Caco-2 (cell line): ENCODE data around the gene HOXA6. TPM values are rescaled to one million over a fixed set of nuclear protein-coding genes. Genes with fewer than 3 reads are reported as not detected.

ENCODE experiments used
- BruUV-seq: library from RNA; stranded (reverse); fragments of 400-500 nt; replicated peaks from 2 replicates; lab custom pipeline; 2021; lab: Mats Ljungman, UMichigan
- CTCF ChIA-PET: fragments of 300-600 bp; sonication (Branson Sonifier 250); formaldehyde crosslinking; loops from one replicate; lab custom pipeline; 2022; ENCODE audit warnings: antibody characterized with exemption; lab: Charles Lee
- POLR2A ChIA-PET: fragments of 300-600 bp; sonication (Branson Sonifier 250); formaldehyde crosslinking; loops from one replicate; lab custom pipeline; 2022; ENCODE audit warnings: antibody characterized with exemption; lab: Charles Lee
- DNase-seq, 2 experiments: peaks; one replicate each; pipeline versions ENCODE4 v3.0.0 to v3.0.0-alpha.2; 2020 to 2022
- H3K27me3 ChIP-seq: replicated peaks from 2 replicates; pipeline ENCODE4 v1.6.0; 2011; ENCODE audit warnings: low read length; ENCODE audit not compliant: control insufficient read depth, insufficient read depth
- H3K36me3 ChIP-seq: 2 replicates; pipeline ENCODE4 v1.5.1; 2011; ENCODE audit warnings: low read length; ENCODE audit not compliant: control insufficient read depth, insufficient read depth
- H3K4me1 ChIP-seq: fragments of 250-450 bp; sonication (Bioruptor Pico); 2 replicates; pipeline ENCODE4 v1.5.1; 2020; ENCODE audit warnings: mild to moderate bottlenecking
- H3K4me3 ChIP-seq: 2 replicates; pipeline ENCODE4 v1.5.1; 2011; ENCODE audit warnings: low read depth, mild to moderate bottlenecking, control low read depth, low read length
- H3K9me3 ChIP-seq: fragments of 250-450 bp; sonication (Bioruptor Pico); 2 replicates; pipeline ENCODE4 v1.5.1; 2020; ENCODE audit warnings: mild to moderate bottlenecking, moderate library complexity
- H3K27ac Mint-ChIP-seq: one replicate; pipeline ENCODE4 v1.8.0; 2022; ENCODE audit warnings: mixed read lengths; ENCODE audit not compliant: unreplicated experiment
- H3K27me3 Mint-ChIP-seq: one replicate; pipeline ENCODE4 v1.8.0; 2022; ENCODE audit warnings: mixed read lengths; ENCODE audit not compliant: insufficient read depth, unreplicated experiment
- H3K36me3 Mint-ChIP-seq: one replicate; pipeline ENCODE4 v1.8.0; 2022; ENCODE audit warnings: mild to moderate bottlenecking, mixed read lengths; ENCODE audit not compliant: insufficient read depth, unreplicated experiment
- H3K4me1 Mint-ChIP-seq: one replicate; pipeline ENCODE4 v1.8.0; 2022; ENCODE audit warnings: low read depth, mixed read lengths; ENCODE audit not compliant: unreplicated experiment
- H3K4me3 Mint-ChIP-seq: one replicate; pipeline ENCODE4 v1.8.0; 2022; ENCODE audit warnings: mild to moderate bottlenecking, moderate library complexity, mixed read lengths; ENCODE audit not compliant: unreplicated experiment
- H3K9me3 Mint-ChIP-seq: one replicate; pipeline ENCODE4 v1.8.0; 2022; ENCODE audit warnings: mixed read lengths; ENCODE audit not compliant: unreplicated experiment
- CTCF ChIP-seq, 2 experiments: fragments of 200-600 bp in 1 of 2; IDR thresholded peaks; 1 replicate in 1 of 2; 2 replicates in 1 of 2; pipeline versions ENCODE4 v1.5.1 to v1.8.0; 2011 to 2022; ENCODE audit warnings: antibody characterized with exemption in 1 of 2, control low read depth in 1 of 2, inconsistent platforms in 1 of 2, low read depth in 1 of 2, low read length in 1 of 2, mild to moderate bottlenecking in 1 of 2, moderate library complexity in 1 of 2; ENCODE audit not compliant: insufficient read depth in 1 of 2, severe bottlenecking in 1 of 2, unreplicated experiment in 1 of 2
- intact Hi-C: fragments of 100-400 bp; cut with micrococcal nuclease; formaldehyde crosslinking; loops from one replicate; pipeline ENCODE4 v1.10.0; 2022; ENCODE audit not compliant: unreplicated experiment
- total RNA-seq: library from RNA; stranded (reverse); gene quantifications from 2 replicates; pipeline ENCODE4 v1.2.3, GENCODE V29; 2022

The HOXA6 gene
- total RNA-seq, 1 experiment from 2014 or later, result 5.6 TPM

- BruUV-seq, result no TSS peak
- ChIA-PET CTCF (interaction anchor here (0.8 to 2.1 kb wide), 5 partner anchors 18 to 271 kb away, joined by 3 to 7 read pairs (median 4); partner anchors contain the start of genes HOXA1 and HOXA5), POLR2A (interaction anchor here (0.9 to 2.7 kb wide), 4 partner anchors 10 to 251 kb away, joined by 3 to 19 read pairs (median 11); partner anchors contain the start of genes HOXA4 and SKAP2)
- H3K27me3 Mint-ChIP-seq, result no peaks in the 10 kb centered on the region
- H3K36me3 ChIP-seq, result no peaks in the 10 kb centered on the region
- no peak for DNase-seq
- no peak for TF ChIP-seq CTCF (IDR thresholded peaks at IDR 0.05; ENCODE audit: insufficient read depth in 1 of 2, low read depth in 1 of 2, low read length in 1 of 2, severe bottlenecking in 1 of 2, unreplicated experiment in 1 of 2)
- peak overlapping the region; percentile 55 for H3K4me3 ChIP-seq
- intact Hi-C loops, result loop anchor here (1.0 to 2.0 kb wide), 2 partner anchors 8 to 16 kb away; partner anchors contain the start of gene HOXA4
- H3K4me3 Mint-ChIP-seq, result peak overlapping the region; percentile 76
- peaks cover 60% of the 10 kb centered on the region for H3K4me1 ChIP-seq
- peaks cover 41% of the 10 kb centered on the region for H3K36me3 Mint-ChIP-seq
- H3K27ac Mint-ChIP-seq, result peak overlapping the region; percentile 66
- H3K4me1 Mint-ChIP-seq, result peaks cover 37% of the 10 kb centered on the region
- no peaks in the 10 kb centered on the region for H3K9me3 Mint-ChIP-seq
- no peaks in the 10 kb centered on the region for H3K9me3 ChIP-seq
- H3K27me3 ChIP-seq, result no peaks in the 10 kb centered on the region
Observed at GRCh38 chr7:27114881-27115220, 32.7 kb downstream of the HOXA6 start.

- H3K36me3 Mint-ChIP-seq, result peaks cover 43% of the 10 kb centered on the region
- peak overlapping the region; percentile 76 for H3K4me3 Mint-ChIP-seq
- Histone ChIP-seq H3K4me1 (peaks cover 55% of the 10 kb centered on the region), H3K36me3 (no peaks in the 10 kb centered on the region; the same call in 1 of the 2 replicates), H3K4me3 (peak overlapping the region; percentile 53), H3K27me3 (no peaks in the 10 kb centered on the region), H3K9me3 (no peaks in the 10 kb centered on the region)
- TF ChIP-seq CTCF (IDR thresholded peaks at IDR 0.05; ENCODE audit: insufficient read depth in 1 of 2, low read depth in 1 of 2, low read length in 1 of 2, severe bottlenecking in 1 of 2, unreplicated experiment in 1 of 2), result no peak
- CTCF ChIA-PET, result interaction anchor here (1.3 to 2.1 kb wide), 3 partner anchors 17 to 76 kb away, joined by 4 to 7 read pairs (median 4); partner anchors contain the start of gene HOXA1
- BruUV-seq, result no TSS peak
- intact Hi-C loops, result loop anchor here (2.0 kb wide), 1 partner anchor 17 kb away; the partner anchor contains the start of gene HOXA4
- POLR2A ChIA-PET, result interaction anchor here (0.9 to 2.7 kb wide), 5 partner anchors 8 to 250 kb away, joined by 3 to 19 read pairs (median 6); partner anchors contain the start of genes HOXA4 and SKAP2
- no peaks in the 10 kb centered on the region for H3K9me3 Mint-ChIP-seq
- no peaks in the 10 kb centered on the region for H3K27me3 Mint-ChIP-seq
- H3K4me1 Mint-ChIP-seq, result peaks cover 30% of the 10 kb centered on the region
- DNase-seq, result peak; percentile 47 to 70
- peak overlapping the region; percentile 66 for H3K27ac Mint-ChIP-seq
Observed at GRCh38 chr7:27113991-27114769, 33.4 kb downstream of the HOXA6 start.
